Mucosa of stomach (tissue), 1 donor: Measurements from ENCODE around the gene CDKN1C.

Experiments
- H3K27me3 ChIP-seq: one replicate; pipeline ENCODE4 v1.7.0; 2013; ENCODE audit warnings: mild to moderate bottlenecking, low read length; ENCODE audit not compliant: control insufficient read depth, insufficient read depth
- H3K36me3 ChIP-seq: one replicate; pipeline ENCODE4 v1.7.0; 2013; ENCODE audit warnings: low read length; ENCODE audit not compliant: control insufficient read depth, insufficient read depth
- H3K4me1 ChIP-seq: one replicate; pipeline ENCODE4 v1.7.0; 2013; ENCODE audit warnings: mild to moderate bottlenecking, low read length; ENCODE audit not compliant: control insufficient read depth, insufficient read depth
- H3K4me3 ChIP-seq: one replicate; pipeline ENCODE4 v1.7.0; 2013; ENCODE audit warnings: low read length
- H3K9ac ChIP-seq: one replicate; pipeline ENCODE4 v1.7.0; 2013; ENCODE audit warnings: mild to moderate bottlenecking, low read length, moderate library complexity
- H3K9me3 ChIP-seq: one replicate; pipeline ENCODE4 v1.7.0; 2013; ENCODE audit warnings: mild to moderate bottlenecking, low read length, moderate library complexity; ENCODE audit not compliant: control insufficient read depth
- donor health status: Pancreatic carcinoma.

The CDKN1C gene

DNA sequence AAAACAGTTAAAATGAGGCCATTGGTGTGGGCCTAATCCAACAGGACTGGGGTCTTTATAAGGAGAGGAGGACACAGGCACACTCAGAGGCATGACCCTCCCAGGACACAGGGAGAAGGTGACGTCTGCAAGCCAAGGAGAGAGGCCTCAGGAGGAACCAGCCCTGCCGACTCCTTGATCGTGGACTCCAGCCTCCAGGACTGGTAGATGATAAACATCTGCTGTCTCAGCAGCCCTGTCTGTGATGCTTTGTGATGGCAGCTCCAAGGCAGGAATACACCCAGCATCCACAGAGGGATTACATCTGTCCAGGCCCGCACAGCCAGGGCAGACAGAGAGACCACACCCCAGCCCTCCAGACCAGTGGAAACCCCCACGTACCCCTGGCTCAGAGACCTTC is 18.4 kb downstream of the CDKN1C start:
- no peaks in the 10 kb centered on the region for H3K9me3 ChIP-seq
- peaks cover 48% of the 10 kb centered on the region for H3K27me3 ChIP-seq
- H3K4me1 ChIP-seq = no peaks in the 10 kb centered on the region
- no peaks in the 10 kb centered on the region for H3K36me3 ChIP-seq
- H3K9ac ChIP-seq = no peak overlapping the region
- no peak overlapping the region for H3K4me3 ChIP-seq

DNA sequence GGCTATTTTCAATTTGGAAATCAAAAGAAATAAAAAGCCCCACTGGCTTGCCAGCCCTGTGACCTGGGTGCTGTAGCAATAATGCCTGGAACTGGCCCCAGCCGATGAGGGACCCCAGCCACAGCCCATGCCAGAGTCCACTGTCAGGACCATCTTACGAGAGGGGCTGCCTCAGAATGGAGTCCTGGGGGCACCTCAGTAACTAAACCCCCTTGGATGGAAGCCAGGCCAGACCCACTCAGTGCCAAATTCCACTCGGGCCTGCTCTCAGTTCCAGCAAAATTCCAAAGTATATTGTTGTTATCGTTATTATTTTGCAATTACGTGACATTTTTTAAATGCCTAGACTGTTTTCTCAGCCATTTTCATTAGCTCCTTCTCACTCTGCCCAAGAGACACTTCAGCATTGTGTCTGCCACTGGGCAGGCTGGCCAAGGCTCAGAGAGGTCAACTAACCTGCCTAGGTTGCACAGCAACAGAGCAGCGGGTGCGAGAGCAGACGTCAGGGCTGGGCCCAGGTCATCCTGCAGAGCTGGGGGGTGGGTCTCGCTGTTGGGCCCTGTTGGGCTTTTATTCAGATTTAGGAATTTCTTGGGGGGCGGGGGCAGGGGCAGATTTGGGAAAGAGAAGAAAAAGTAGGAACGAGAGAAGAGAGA is 19.5 kb downstream of the CDKN1C start:
- Histone ChIP-seq H3K9me3 (no peaks in the 10 kb centered on the region), H3K4me3 (no peak overlapping the region), H3K9ac (no peak overlapping the region), H3K27me3 (peaks cover 53% of the 10 kb centered on the region), H3K4me1 (peaks cover under 1% of the 10 kb centered on the region), H3K36me3 (no peaks in the 10 kb centered on the region)

DNA sequence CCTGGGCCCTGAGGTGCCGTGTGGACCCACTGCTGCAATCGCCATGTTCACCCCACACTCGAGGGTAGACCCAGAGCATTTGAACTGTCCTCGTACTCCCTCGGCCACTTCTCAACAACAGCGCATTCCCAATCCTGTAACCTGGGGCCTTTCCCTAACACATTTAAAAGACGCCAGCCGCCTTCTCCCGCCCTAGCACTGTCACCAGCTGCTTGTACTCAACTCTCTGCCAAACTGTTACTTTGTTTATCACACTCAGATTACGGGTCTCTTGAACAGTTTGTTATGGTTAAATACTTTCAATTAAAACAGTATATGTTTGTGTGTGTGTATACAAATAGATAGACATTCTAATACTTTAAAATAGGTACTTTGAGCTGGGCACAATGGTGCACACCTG is 20.7 kb downstream of the CDKN1C start:
- peaks cover 45% of the 10 kb centered on the region for H3K27me3 ChIP-seq

DNA sequence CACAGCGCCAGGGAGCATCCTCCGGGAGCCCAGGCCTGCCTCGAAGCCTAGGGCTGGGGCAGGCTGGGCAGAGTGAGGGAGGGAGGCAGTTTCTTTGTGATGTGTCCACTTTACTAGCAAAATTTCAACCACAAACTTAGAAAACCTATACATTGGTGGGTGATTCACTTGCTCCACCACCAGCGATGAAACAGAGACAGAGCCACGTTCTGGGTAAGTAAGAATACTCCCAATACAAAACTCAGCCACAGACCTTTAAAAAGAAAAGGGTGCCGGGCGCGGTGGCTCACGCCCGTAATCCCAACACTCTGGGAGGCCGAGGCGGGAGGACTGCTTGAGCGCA is 22.3 kb downstream of the CDKN1C start:
- no peaks in the 10 kb centered on the region for H3K36me3 ChIP-seq
- no peaks in the 10 kb centered on the region for H3K9me3 ChIP-seq
- peaks cover 31% of the 10 kb centered on the region for H3K27me3 ChIP-seq
- H3K4me3 ChIP-seq = no peak overlapping the region
- H3K4me1 ChIP-seq = peaks cover 10% of the 10 kb centered on the region
- H3K9ac ChIP-seq = no peak overlapping the region

More for the DNA sequence above, 20.7 kb downstream of the CDKN1C start:
- Histone ChIP-seq H3K4me1 (peaks cover 10% of the 10 kb centered on the region), H3K36me3 (no peaks in the 10 kb centered on the region), H3K4me3 (no peak overlapping the region), H3K9ac (no peak overlapping the region), H3K9me3 (no peaks in the 10 kb centered on the region)

DNA sequence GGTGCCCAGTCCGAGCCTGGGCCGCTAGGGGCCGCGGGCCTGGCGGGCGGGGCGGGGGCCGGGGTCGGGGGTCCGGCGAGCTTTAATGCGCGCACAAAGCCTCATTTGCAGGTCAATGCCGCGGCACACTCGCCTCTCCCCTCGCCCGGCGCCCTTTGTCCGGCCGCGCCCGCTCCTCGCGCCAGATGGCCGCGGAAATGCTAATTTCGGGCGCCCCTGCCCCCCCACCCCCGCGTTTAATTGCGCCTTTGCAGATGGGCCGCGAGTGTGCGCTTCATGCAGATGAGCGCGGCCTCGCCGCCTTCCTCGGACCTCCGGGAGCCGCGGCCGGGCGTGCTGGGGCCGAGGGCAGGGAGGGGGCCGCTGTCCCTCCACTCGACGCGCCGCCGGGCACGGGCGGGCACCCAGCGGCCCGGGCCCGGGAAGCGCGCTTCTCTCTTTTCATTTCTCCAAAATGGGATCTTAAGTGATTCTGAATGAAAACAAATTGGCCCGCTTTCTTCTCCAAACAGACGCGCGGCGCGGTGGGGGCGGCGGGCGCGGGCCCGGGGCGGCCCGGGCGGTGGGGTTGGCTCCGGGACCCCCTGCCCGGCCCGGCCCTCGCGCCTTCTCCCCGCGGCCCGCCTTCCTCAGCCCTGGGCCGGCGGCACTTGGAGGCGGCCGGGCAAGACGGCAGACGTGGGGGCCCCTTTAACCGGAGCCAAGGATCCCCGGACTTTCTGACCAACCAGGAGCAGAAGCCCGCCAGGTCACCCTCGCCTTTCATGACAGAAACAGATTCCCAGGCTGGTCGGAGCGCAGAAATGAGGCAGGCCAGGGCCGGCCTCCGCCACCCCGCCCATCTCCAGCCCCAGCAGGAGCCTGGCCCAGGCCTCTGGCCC is 22.9 kb downstream of the CDKN1C start:
- H3K9me3 ChIP-seq = no peaks in the 10 kb centered on the region
- H3K4me1 ChIP-seq = peaks cover 10% of the 10 kb centered on the region
- H3K27me3 ChIP-seq = peaks cover 27% of the 10 kb centered on the region
- no peak overlapping the region for H3K4me3 ChIP-seq
- no peak overlapping the region for H3K9ac ChIP-seq
- no peaks in the 10 kb centered on the region for H3K36me3 ChIP-seq

DNA sequence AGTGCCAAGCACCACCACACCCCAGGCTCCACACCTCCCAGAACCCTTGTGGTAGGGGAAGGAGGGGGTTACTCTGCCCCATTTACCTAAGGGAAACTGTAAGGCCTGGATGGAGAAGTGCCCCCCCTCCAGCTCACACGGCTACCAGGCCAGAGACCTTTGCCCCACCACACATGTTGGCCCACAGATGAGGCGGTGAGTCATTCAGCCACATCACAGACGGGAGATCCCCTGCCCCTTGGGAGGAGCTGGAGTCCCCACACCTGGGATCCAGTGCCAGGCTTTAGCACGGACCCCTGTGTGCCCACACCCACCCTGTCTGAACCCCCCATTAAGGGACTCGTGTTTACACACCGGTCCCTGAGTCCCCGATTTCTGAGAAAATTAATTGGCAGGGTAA is 24.9 kb downstream of the CDKN1C start:
- H3K9me3 ChIP-seq = no peaks in the 10 kb centered on the region
- no peak overlapping the region for H3K4me3 ChIP-seq
- peaks cover 24% of the 10 kb centered on the region for H3K27me3 ChIP-seq
- H3K36me3 ChIP-seq = no peaks in the 10 kb centered on the region
- H3K9ac ChIP-seq = no peak overlapping the region
- peaks cover 10% of the 10 kb centered on the region for H3K4me1 ChIP-seq

DNA sequence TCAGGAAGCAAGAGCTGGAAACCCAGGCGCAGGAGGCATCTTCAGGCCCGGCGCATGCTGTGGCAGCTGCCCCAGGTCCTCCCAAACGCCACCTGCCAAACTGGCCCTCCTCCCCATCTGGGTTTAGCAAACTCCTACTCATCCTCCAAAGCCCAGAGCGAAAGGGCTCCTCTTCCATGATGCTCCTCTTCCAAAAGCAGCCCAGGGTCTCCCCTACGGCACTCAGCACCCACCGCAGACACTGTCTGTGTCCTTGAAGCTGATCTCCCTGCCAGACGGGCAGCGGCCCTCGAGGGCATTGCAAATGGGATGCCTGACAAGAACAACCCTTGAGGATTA is 25.9 kb downstream of the CDKN1C start:
- Histone ChIP-seq H3K27me3 (peaks cover 24% of the 10 kb centered on the region), H3K4me3 (no peak overlapping the region), H3K9ac (no peak overlapping the region), H3K9me3 (no peaks in the 10 kb centered on the region), H3K4me1 (peaks cover 10% of the 10 kb centered on the region), H3K36me3 (no peaks in the 10 kb centered on the region)

DNA sequence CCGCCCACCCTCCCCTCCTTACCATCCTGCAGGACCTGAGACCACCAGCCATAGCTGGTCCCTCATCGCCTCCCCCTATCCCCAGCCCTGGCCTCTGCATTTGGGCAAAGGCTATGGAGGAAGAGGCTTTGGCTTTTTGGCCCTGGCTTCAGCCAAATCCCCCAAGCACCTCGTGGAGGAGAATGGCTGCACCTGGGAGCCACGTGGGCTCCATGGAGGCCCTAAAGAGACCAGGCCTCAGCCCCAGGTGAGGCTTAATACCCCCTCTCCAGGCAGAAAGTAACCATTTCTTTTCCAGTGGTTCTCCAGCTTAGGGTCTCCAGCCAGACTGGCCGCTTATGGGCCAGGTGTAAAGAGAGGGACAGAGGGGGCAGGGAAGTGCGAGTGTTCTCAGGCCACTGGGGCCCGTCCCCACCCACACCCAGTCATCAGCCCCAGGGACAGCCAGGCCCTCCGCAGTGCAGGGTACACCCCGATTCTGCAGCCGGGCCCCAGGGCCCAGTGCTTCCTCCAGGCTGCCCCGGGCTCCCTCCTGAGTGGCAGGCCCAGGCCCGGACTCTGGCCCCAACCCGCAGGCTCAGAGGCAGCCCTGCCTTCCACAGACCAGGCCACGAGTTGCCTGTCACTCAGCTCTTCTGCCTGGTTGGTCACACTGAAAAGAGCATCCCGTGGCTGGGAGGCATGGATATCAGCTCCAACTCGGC is 26.4 kb downstream of the CDKN1C start:
- Histone ChIP-seq H3K4me3 (no peak overlapping the region), H3K36me3 (no peaks in the 10 kb centered on the region), H3K4me1 (peaks cover 10% of the 10 kb centered on the region), H3K27me3 (peaks cover 24% of the 10 kb centered on the region), H3K9me3 (no peaks in the 10 kb centered on the region), H3K9ac (no peak overlapping the region)

DNA sequence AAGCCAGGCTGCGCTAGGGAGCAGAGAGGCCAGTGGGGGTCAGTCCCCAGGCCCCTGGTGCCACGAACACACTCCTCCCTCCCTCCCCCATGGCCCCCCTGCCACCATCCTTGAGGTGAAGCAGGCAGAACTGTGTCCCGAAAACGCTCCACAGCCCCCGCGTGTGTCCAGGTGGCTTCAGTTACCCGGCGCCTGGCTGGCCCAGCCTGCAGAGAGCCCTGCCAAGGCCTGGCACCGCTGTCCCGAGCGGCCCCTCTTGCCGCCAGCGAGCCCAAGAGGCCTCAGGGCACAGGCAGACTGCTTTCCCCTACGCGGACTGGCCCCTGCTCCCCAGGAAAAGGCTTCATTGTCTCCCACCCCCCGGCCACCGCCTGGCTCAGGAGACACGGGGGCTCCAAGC is 27.7 kb downstream of the CDKN1C start:
- no peaks in the 10 kb centered on the region for H3K9me3 ChIP-seq
- peaks cover 10% of the 10 kb centered on the region for H3K4me1 ChIP-seq
- H3K9ac ChIP-seq = no peak overlapping the region

DNA sequence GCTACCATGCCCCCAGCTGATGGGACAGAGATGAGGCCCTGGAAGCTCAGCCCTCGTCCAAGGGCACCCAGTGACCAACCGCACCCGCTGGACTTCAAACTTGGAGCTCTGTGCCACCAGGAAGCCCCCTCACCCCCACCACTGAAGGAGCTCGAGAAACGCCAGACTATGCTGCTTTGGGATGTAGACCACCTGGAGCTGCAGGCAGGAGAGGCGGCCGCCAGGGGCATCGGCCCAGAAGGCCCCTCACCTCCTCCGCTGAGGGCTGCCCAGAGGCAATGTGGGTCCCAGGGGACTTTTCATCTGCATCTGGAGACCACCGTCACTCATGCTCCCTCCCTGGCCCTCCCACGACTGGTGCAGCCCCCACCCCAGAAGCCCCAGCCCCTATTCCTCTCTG is 28.3 kb downstream of the CDKN1C start:
- Histone ChIP-seq H3K4me1 (peaks cover 10% of the 10 kb centered on the region), H3K36me3 (no peaks in the 10 kb centered on the region), H3K4me3 (no peak overlapping the region), H3K9ac (no peak overlapping the region), H3K9me3 (no peaks in the 10 kb centered on the region), H3K27me3 (peaks cover 14% of the 10 kb centered on the region)

More for the DNA sequence above, 27.7 kb downstream of the CDKN1C start:
- H3K36me3 ChIP-seq = no peaks in the 10 kb centered on the region
- no peak overlapping the region for H3K4me3 ChIP-seq
- H3K27me3 ChIP-seq = peaks cover 16% of the 10 kb centered on the region

DNA sequence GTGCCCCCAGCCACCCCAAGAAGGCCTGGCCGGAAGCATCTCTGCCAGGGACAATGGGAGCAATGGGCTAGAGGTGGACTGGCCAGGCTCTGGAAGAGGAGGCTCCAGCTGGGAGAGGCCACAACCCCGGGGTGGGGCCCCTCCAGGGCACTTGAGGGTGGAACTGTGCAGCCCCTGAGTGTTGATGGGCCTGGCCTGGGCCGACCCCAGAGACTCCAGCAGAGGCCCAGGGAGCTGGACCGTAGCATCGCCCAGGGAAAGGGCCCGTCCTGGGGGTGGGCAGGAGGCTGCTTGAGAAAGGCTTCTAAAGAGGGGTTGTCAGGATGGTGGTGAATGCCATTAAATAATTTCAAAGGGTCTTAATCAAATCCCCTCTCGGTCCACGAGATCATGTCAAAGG is 30.4 kb downstream of the CDKN1C start:
- no peak overlapping the region for H3K4me3 ChIP-seq
- no peak overlapping the region for H3K9ac ChIP-seq
- peaks cover 1% of the 10 kb centered on the region for H3K4me1 ChIP-seq
- H3K27me3 ChIP-seq = no peaks in the 10 kb centered on the region
- H3K36me3 ChIP-seq = no peaks in the 10 kb centered on the region
- no peaks in the 10 kb centered on the region for H3K9me3 ChIP-seq

DNA sequence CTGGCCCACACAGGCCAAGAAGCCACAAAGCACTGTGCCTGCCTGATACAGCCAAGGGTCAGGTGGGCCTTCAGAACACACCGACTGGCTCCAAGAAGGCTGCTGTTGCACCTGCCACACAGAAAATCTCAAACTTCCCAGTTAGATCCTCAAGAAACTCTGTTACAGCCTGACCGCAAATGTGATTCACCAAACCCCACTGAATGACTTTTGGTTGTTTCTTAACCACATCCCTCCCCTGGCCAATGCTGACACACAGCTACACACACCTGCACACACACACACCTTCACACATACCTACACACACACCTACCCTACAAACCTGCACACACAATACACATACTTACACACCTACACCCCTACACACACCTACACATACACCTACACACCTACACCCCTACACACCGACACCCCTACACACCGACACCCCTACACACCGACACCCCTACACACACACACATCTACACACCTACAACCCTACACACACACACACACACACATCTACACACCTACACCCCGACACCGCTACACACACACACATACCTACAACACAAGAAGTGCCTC is 31.5 kb downstream of the CDKN1C start:
- Histone ChIP-seq H3K9me3 (no peaks in the 10 kb centered on the region), H3K9ac (no peak overlapping the region), H3K27me3 (no peaks in the 10 kb centered on the region), H3K4me3 (no peak overlapping the region), H3K36me3 (no peaks in the 10 kb centered on the region), H3K4me1 (no peaks in the 10 kb centered on the region)
